Stimulated activated CD4-positive, alpha-beta T cell treated with anti-CD3 and anti-CD28 coated beads, Interleukin-4, amount 100 ng/mL, for 48 hours (primary cell): Measurements from ENCODE around the gene ARHGAP25.

Experiments
- DNase-seq, 2 donors: peaks; one replicate each; pipeline ENCODE4 v3.0.0-alpha.2; 2020; ENCODE audit warnings: low read depth in 2 of 2

The ARHGAP25 gene

GRCh38 chr2:68766376-68766845, 31.8 kb downstream of the ARHGAP25 start:
- peak in 1 of 2 donors; percentile 49 for DNase-seq

- DNase-seq: no peak
These were observed 32.7 kb downstream of the ARHGAP25 start for GRCh38 chr2:68767031-68767961.

GRCh38 chr2:68767996-68768395, 33.4 kb downstream of the ARHGAP25 start:
- DNase-seq: no peak

- DNase-seq: no peak
These were observed 33.9 kb downstream of the ARHGAP25 start for GRCh38 chr2:68768461-68768860.

- no peak for DNase-seq
These were observed 34.3 kb downstream of the ARHGAP25 start for GRCh38 chr2:68768951-68769350.

GRCh38 chr2:68769586-68770270, 35.1 kb downstream of the ARHGAP25 start:
- no peak for DNase-seq

GRCh38 chr2:68770271-68771111, 35.9 kb downstream of the ARHGAP25 start:
- no peak for DNase-seq

- no peak for DNase-seq
These were observed 36.7 kb downstream of the ARHGAP25 start for GRCh38 chr2:68771211-68771751.

GRCh38 chr2:68772109-68772508, 37.5 kb downstream of the ARHGAP25 start:
- DNase-seq: no peak

GRCh38 chr2:68774569-68775271, 40.1 kb downstream of the ARHGAP25 start:
- DNase-seq: peak in 1 of 2 donors; percentile 55

- DNase-seq: no peak
These were observed 40.7 kb downstream of the ARHGAP25 start for GRCh38 chr2:68775272-68775842.

GRCh38 chr2:68776124-68776523, 41.5 kb downstream of the ARHGAP25 start:
- no peak for DNase-seq

- no peak for DNase-seq
These were observed 45.0 kb downstream of the ARHGAP25 start for GRCh38 chr2:68779595-68779994.

- no peak for DNase-seq
These were observed 49.6 kb downstream of the ARHGAP25 start for GRCh38 chr2:68784188-68784587.

GRCh38 chr2:68784915-68785314, 50.3 kb downstream of the ARHGAP25 start:
- DNase-seq: no peak

- DNase-seq: no peak
These were observed 52.7 kb downstream of the ARHGAP25 start for GRCh38 chr2:68787356-68787755.

- DNase-seq: peak in 1 of 2 donors; percentile 48
These were observed 55.0 kb downstream of the ARHGAP25 start for GRCh38 chr2:68789603-68790002.

- no peak for DNase-seq
These were observed 56.0 kb downstream of the ARHGAP25 start for GRCh38 chr2:68790600-68790999.

GRCh38 chr2:68791914-68792313, 57.3 kb downstream of the ARHGAP25 start:
- no peak for DNase-seq

GRCh38 chr2:68792751-68793150, 58.1 kb downstream of the ARHGAP25 start:
- no peak for DNase-seq
